SJSA1 (cell line): ENCODE results near the gene ARPC1A. TPM values are rescaled to one million over a fixed set of nuclear protein-coding genes. Genes with fewer than 3 reads are reported as not detected.
A peak's percentile ranks its signal among the peaks of the same experiment; 100 is the strongest.

Experiments used
- DNase-seq, 2 experiments: peaks; one replicate each; pipeline ENCODE4 v3.0.0-alpha.2; 2015 to 2020; ENCODE audit warnings: low spot score in 2 of 2, low read depth in 1 of 2
- H3K27ac ChIP-seq: fragments of 250-450 bp; sonication (Bioruptor Pico); 2 replicates; pipeline ENCODE4 v1.5.1; 2020; ENCODE audit warnings: mild to moderate bottlenecking, moderate library complexity
- H3K27me3 ChIP-seq: fragments of 250-450 bp; sonication (Bioruptor Pico); replicated peaks from 2 replicates; pipeline ENCODE4 v1.5.1; 2020; ENCODE audit warnings: mild to moderate bottlenecking, moderate library complexity
- H3K36me3 ChIP-seq: fragments of 250-450 bp; sonication (Bioruptor Pico); 2 replicates; pipeline ENCODE4 v1.5.1; 2020; ENCODE audit warnings: mild to moderate bottlenecking
- H3K4me1 ChIP-seq: fragments of 250-450 bp; sonication (Bioruptor Pico); replicated peaks from 2 replicates; pipeline ENCODE4 v1.6.1; 2021; ENCODE audit warnings: mild to moderate bottlenecking
- H3K4me3 ChIP-seq: fragments of 250-450 bp; sonication (Bioruptor Pico); 2 replicates; pipeline ENCODE4 v1.5.1; 2020; ENCODE audit warnings: mild to moderate bottlenecking
- H3K9me3 ChIP-seq: fragments of 250-450 bp; sonication (Bioruptor Pico); replicated peaks from 2 replicates; pipeline ENCODE4 v1.5.1; 2020; ENCODE audit warnings: mild to moderate bottlenecking
- total RNA-seq: library from RNA; depleted of rRNA; stranded (reverse); fragments of >200 nt; shearing (Covaris generic); gene quantifications from 2 replicates; pipeline ENCODE4 v1.2.3, GENCODE V29; 2014

ARPC1A gene
- total RNA-seq, 1 experiment from 2014 or later: 186 TPM

GRCh38 chr7:99393355-99394187, 67.9 kb downstream of the ARPC1A start:
- Histone ChIP-seq H3K4me1 (no peaks in the 10 kb centered on the region), H3K9me3 (no peaks in the 10 kb centered on the region), H3K4me3 (no peak overlapping the region), H3K27ac (no peak overlapping the region), H3K27me3 (no peaks in the 10 kb centered on the region), H3K36me3 (peaks cover 93% of the 10 kb centered on the region)
- no peak for DNase-seq

GRCh38 chr7:99394188-99394502, 68.4 kb downstream of the ARPC1A start:
- H3K4me1 ChIP-seq: no peaks in the 10 kb centered on the region
- H3K27ac ChIP-seq: no peak overlapping the region
- H3K9me3 ChIP-seq: no peaks in the 10 kb centered on the region
- peaks cover 96% of the 10 kb centered on the region for H3K36me3 ChIP-seq
- no peak for DNase-seq
- no peaks in the 10 kb centered on the region for H3K27me3 ChIP-seq
- H3K4me3 ChIP-seq: no peak overlapping the region

GRCh38 chr7:99395616-99396327, 70.1 kb downstream of the ARPC1A start:
- no peak overlapping the region for H3K27ac ChIP-seq
- no peaks in the 10 kb centered on the region for H3K4me1 ChIP-seq
- DNase-seq: no peak
- H3K9me3 ChIP-seq: no peaks in the 10 kb centered on the region
- H3K36me3 ChIP-seq: peaks cover 96% of the 10 kb centered on the region
- no peaks in the 10 kb centered on the region for H3K27me3 ChIP-seq
- H3K4me3 ChIP-seq: no peak overlapping the region

DNA sequence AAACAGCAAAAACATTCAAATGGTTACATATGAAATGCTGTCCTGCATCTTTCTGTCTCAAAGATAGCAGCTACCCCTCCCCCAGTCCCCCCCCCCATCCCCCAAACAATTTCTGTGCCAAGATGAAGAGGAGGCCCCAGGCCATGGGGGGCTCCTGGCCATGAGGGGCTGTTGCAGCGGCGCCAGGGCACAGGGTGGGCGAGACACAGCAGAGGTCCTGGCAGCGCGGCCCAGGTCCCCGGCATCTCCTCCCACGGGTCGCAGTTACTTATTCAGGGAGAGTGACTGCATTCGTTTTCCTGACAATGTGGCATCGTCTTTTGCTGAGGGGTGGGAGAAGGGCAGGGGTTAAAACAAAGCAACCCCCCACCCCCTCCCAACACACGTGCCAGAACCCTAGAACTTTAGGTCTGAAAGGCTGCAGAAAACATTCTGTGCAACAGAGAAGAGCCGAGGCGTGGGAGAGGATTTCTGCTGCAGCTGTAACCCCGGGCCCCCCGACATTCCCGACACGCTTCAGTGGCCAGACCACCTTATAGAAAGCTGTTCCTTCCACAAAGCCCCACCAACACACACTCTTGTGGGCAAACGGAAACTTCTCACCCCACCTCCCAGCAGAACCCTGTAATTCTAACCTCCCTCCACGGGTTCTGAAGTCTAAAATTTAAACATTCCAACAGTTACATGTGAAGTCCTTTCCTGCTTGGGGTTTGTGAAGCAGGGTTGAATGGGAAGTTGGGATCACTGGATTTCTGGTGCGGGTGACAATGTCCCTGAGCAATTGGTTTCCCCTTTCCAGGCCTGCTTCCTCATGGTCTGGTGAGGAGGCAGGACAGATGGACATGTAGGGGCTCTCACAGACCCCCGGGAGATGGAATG, 71.0 kb downstream of the ARPC1A start:
- H3K4me1 ChIP-seq: no peaks in the 10 kb centered on the region
- no peaks in the 10 kb centered on the region for H3K9me3 ChIP-seq
- no peak overlapping the region for H3K27ac ChIP-seq
- DNase-seq: no peak
- no peak overlapping the region for H3K4me3 ChIP-seq
- peaks cover 96% of the 10 kb centered on the region for H3K36me3 ChIP-seq
- H3K27me3 ChIP-seq: no peaks in the 10 kb centered on the region

- no peaks in the 10 kb centered on the region for H3K27me3 ChIP-seq
- peaks cover 96% of the 10 kb centered on the region for H3K36me3 ChIP-seq
- no peak overlapping the region for H3K27ac ChIP-seq
- no peaks in the 10 kb centered on the region for H3K9me3 ChIP-seq
- no peak for DNase-seq
- H3K4me3 ChIP-seq: no peak overlapping the region
- H3K4me1 ChIP-seq: no peaks in the 10 kb centered on the region
Measured at GRCh38 chr7:99397297-99397983, 71.7 kb downstream of the ARPC1A start.

DNA sequence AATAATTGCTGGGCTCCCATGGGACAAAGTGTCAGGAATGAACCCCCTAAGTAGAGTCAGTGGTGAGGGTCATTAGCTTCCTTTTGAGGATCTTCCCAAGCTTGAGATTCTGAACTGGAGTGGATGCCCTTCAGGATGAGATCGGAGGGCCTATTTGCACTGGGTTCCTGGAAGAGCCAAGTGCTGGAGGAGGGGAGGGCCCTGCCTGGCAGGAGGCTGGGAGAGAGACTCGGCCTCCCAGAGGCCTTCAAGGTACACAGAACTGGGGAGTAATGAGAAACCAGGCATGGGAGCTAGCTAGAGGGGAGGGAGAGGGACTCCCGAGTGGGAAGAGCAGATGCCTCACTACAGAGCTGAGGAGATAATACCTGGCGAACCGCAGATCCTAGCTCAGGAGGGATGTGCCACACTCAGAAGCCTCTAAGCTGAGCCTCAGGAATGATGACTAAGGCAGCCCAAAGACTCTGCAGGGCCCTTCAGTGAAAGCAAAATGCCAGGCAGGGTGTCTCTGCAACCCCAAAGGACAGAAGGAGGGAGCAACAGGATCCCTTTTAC, 73.3 kb downstream of the ARPC1A start:
- DNase-seq: no peak
- no peak overlapping the region for H3K4me3 ChIP-seq
- H3K27ac ChIP-seq: no peak overlapping the region
- no peaks in the 10 kb centered on the region for H3K27me3 ChIP-seq
- peaks cover 93% of the 10 kb centered on the region for H3K36me3 ChIP-seq
- H3K4me1 ChIP-seq: no peaks in the 10 kb centered on the region
- no peaks in the 10 kb centered on the region for H3K9me3 ChIP-seq

DNA sequence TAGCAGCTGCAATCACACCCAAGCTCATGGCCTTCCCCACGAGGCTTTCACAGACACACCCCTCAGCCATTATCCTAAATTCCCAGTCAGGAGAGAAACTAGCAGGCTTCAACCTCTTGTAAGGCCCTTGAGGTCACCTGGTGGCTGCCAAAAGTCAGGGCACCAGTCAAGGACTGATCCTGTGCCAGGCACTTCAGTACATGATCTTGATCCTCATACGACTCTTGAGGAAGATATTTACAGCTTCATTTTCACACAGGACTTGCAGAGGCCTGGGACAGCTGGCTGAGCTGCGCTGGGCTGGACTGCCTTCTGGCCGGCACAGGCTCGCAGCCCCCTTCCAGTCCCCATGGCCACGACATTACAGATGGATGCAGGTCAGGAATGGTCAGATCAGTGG, 73.9 kb downstream of the ARPC1A start:
- no peaks in the 10 kb centered on the region for H3K27me3 ChIP-seq
- no peak for DNase-seq
- H3K36me3 ChIP-seq: peaks cover 95% of the 10 kb centered on the region
- no peaks in the 10 kb centered on the region for H3K4me1 ChIP-seq
- H3K27ac ChIP-seq: no peak overlapping the region
- H3K9me3 ChIP-seq: no peaks in the 10 kb centered on the region
- H3K4me3 ChIP-seq: no peak overlapping the region

GRCh38 chr7:99402854-99403253, 77.2 kb downstream of the ARPC1A start:
- no peak overlapping the region for H3K27ac ChIP-seq
- peaks cover 9% of the 10 kb centered on the region for H3K4me1 ChIP-seq
- DNase-seq: no peak
- peaks cover 88% of the 10 kb centered on the region for H3K36me3 ChIP-seq
- H3K27me3 ChIP-seq: no peaks in the 10 kb centered on the region
- H3K4me3 ChIP-seq: no peak overlapping the region
- H3K9me3 ChIP-seq: no peaks in the 10 kb centered on the region

GRCh38 chr7:99403764-99404163, 78.1 kb downstream of the ARPC1A start:
- Histone ChIP-seq H3K4me3 (no peak overlapping the region), H3K9me3 (no peaks in the 10 kb centered on the region), H3K4me1 (peaks cover 9% of the 10 kb centered on the region), H3K27me3 (no peaks in the 10 kb centered on the region), H3K36me3 (peaks cover 83% of the 10 kb centered on the region), H3K27ac (no peak overlapping the region)
- DNase-seq: no peak

DNA sequence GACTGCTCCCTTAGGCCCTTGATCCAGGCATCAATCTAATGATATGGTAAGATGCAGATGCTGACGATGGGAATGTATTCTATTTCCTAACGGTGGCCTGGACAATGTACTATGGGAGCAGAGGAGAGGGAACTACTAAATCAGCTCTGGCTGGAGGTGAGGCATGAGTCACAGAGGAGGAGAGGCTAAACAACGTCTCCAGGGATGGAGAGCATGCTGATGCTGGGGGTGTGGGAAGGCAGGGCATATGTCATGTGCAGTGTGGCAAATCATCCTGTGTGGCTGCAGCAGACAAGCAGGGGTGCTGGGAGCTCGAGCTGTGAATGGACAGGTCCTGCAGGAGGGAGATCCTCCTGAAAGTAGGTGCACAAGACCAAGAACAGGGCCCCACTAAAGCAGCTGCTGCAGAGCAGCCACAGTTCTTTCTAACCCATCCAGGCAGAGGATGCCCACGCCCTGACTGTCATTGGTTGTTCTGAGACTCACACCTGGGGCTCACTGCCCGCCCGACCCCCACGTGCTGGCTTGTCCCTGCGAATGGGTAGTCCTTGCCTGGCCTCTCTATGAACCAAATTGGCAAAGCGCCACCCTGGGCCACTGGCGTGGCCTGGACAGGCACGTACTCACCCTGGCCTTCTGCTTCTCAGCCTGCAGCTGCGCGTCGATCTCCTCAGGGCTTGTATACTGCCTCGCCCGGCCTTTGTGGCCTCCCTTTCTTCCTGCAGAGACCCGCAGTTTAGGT, 78.7 kb downstream of the ARPC1A start:
- no peaks in the 10 kb centered on the region for H3K9me3 ChIP-seq
- H3K4me3 ChIP-seq: no peak overlapping the region
- DNase-seq: no peak
- no peak overlapping the region for H3K27ac ChIP-seq
- peaks cover 80% of the 10 kb centered on the region for H3K36me3 ChIP-seq
- no peaks in the 10 kb centered on the region for H3K27me3 ChIP-seq
- peaks cover 9% of the 10 kb centered on the region for H3K4me1 ChIP-seq

GRCh38 chr7:99404977-99405320, 79.3 kb downstream of the ARPC1A start:
- Histone ChIP-seq H3K36me3 (peaks cover 76% of the 10 kb centered on the region), H3K9me3 (no peaks in the 10 kb centered on the region), H3K4me3 (no peak overlapping the region), H3K4me1 (peaks cover 9% of the 10 kb centered on the region), H3K27me3 (no peaks in the 10 kb centered on the region), H3K27ac (no peak overlapping the region)
- DNase-seq: no peak

DNA sequence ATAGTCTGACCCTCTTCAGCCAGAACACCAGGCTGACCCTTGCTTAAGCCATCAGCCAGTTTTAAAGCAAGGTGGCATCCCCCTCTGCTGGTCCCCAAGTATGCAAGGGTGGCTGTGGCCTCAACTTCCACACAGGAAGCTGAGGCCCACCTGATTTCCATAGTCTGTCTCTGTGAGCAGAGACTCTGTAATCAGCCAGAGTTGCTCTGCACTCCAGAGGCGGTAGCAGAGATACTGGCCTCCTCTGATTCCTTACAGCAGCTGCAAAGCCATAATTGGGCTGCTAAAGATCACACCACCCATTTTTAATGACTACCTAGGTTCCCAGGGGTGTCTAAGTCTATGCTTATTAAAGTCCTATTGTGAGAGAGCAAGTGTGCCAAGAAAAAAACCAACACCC, 80.9 kb downstream of the ARPC1A start:
- DNase-seq: no peak
- H3K36me3 ChIP-seq: peaks cover 76% of the 10 kb centered on the region
- H3K27me3 ChIP-seq: no peaks in the 10 kb centered on the region
- H3K4me3 ChIP-seq: peak overlapping the region; percentile 91
- no peaks in the 10 kb centered on the region for H3K9me3 ChIP-seq
- H3K4me1 ChIP-seq: peaks cover 9% of the 10 kb centered on the region
- H3K27ac ChIP-seq: no peak overlapping the region
